Measurements from ENCODE around the gene ZNF750.

GRCh38 chr17:82881324-82881823 lies 41.6 kb upstream of the ZNF750 start:
- TF ChIP-seq ARNT (IDR thresholded peaks at IDR 0.05) (no peak), ZBTB33 (CRISPR knock-in tag; IDR thresholded peaks at IDR 0.05) (no peak)
